Measurements from ENCODE around the gene AQP12B. TPM values are rescaled to one million over a fixed set of nuclear protein-coding genes. Genes with fewer than 3 reads are reported as not detected.

AQP12B gene
- polyA plus RNA-seq, 1 donor (not counting 4 experiments of a cell fraction or from before 2014, with no cell fraction given) = not detected

- Histone ChIP-seq H2AFZ (ENCODE audit: control insufficient read depth, low read length) (no peak overlapping the region), H3K79me2 (ENCODE audit: control insufficient read depth, insufficient read depth, low read length) (no peaks in the 10 kb centered on the region), H3K27ac (ENCODE audit: control insufficient read depth, insufficient read depth, low read length) (no peak overlapping the region), H3K4me2 (ENCODE audit: control insufficient read depth, extremely low read depth, insufficient read depth, low read depth, low read length) (no peak overlapping the region), H3K27me3 (ENCODE audit: control insufficient read depth, extremely low read depth, insufficient read depth, low read length) (peaks cover 41% of the 10 kb centered on the region), H3K4me3 (ENCODE audit: control insufficient read depth in 2 of 3, extremely low read depth in 1 of 3, insufficient read depth in 2 of 3, low read depth in 1 of 3, low read length in 3 of 3) (no peak overlapping the region), H3K9ac (ENCODE audit: control insufficient read depth, extremely low read depth, insufficient read depth, low read length) (no peak overlapping the region), H3K4me1 (ENCODE audit: control insufficient read depth, extremely low read depth, insufficient read depth, low read length) (no peaks in the 10 kb centered on the region), H3K9me1 (ENCODE audit: control insufficient read depth, extremely low read depth, insufficient read depth, low read length) (no peaks in the 10 kb centered on the region), H4K20me1 (ENCODE audit: control insufficient read depth, extremely low read depth, insufficient read depth, low read length) (no peaks in the 10 kb centered on the region), H3K9me3 (ENCODE audit: control insufficient read depth, low read depth, low read length) (no peaks in the 10 kb centered on the region), H3K36me3 (ENCODE audit: control insufficient read depth in 2 of 2, extremely low read depth in 1 of 2, insufficient read depth in 2 of 2, low read length in 2 of 2) (no peaks in the 10 kb centered on the region)
- no peak for FAIRE-seq
- TF ChIP-seq CTCF (optimal IDR thresholded peaks at IDR 0.05 in 1 of 3, IDR thresholded peaks at IDR 0.05 in 1 of 3, conservative IDR thresholded peaks at IDR 0.05 in 1 of 3; ENCODE audit: extremely low read depth in 1 of 3, insufficient read depth in 2 of 3, low read length in 3 of 3) = no peak
- TF ChIP-seq EZH2 (IDR thresholded peaks at IDR 0.05; ENCODE audit: low read length) = no peak
- dilution Hi-C loops (cut with MboI; ENCODE audit: extremely low pct_ligation_motif_present, low sequenced_read_pairs) = no loop called here
- no peak for DNase-seq (ENCODE audit: low read depth, low spot score)
Observed at GRCh38 chr2:240645346-240645745, 37.3 kb downstream of the AQP12B start.

GRCh38 chr2:240644859-240645301 lies 37.8 kb downstream of the AQP12B start:
- no peaks in the 10 kb centered on the region for H3K9me1 ChIP-seq (ENCODE audit: control insufficient read depth, extremely low read depth, insufficient read depth, low read length)
- no peak for FAIRE-seq

More at GRCh38 chr2:240644859-240645301, 37.8 kb downstream of the AQP12B start:
- no peak overlapping the region for H2AFZ ChIP-seq (ENCODE audit: control insufficient read depth, low read length)
- no peak overlapping the region for H3K9ac ChIP-seq (ENCODE audit: control insufficient read depth, extremely low read depth, insufficient read depth, low read length)
- no peak overlapping the region for H3K4me3 ChIP-seq (ENCODE audit: control insufficient read depth in 2 of 3, extremely low read depth in 1 of 3, insufficient read depth in 2 of 3, low read depth in 1 of 3, low read length in 3 of 3)
- H3K4me1 ChIP-seq (ENCODE audit: control insufficient read depth, extremely low read depth, insufficient read depth, low read length) = no peaks in the 10 kb centered on the region
- H3K27me3 ChIP-seq (ENCODE audit: control insufficient read depth, extremely low read depth, insufficient read depth, low read length) = peaks cover 37% of the 10 kb centered on the region
- no peaks in the 10 kb centered on the region for H3K79me2 ChIP-seq (ENCODE audit: control insufficient read depth, insufficient read depth, low read length)
- dilution Hi-C loops (cut with MboI; ENCODE audit: extremely low pct_ligation_motif_present, low sequenced_read_pairs) = no loop called here
- no peaks in the 10 kb centered on the region for H4K20me1 ChIP-seq (ENCODE audit: control insufficient read depth, extremely low read depth, insufficient read depth, low read length)
- H3K27ac ChIP-seq (ENCODE audit: control insufficient read depth, insufficient read depth, low read length) = no peak overlapping the region
- H3K9me3 ChIP-seq (ENCODE audit: control insufficient read depth, low read depth, low read length) = no peaks in the 10 kb centered on the region
- no peaks in the 10 kb centered on the region for H3K36me3 ChIP-seq (ENCODE audit: control insufficient read depth in 2 of 2, extremely low read depth in 1 of 2, insufficient read depth in 2 of 2, low read length in 2 of 2)
- TF ChIP-seq EZH2 (IDR thresholded peaks at IDR 0.05; ENCODE audit: low read length) = no peak
- no peak for TF ChIP-seq CTCF (optimal IDR thresholded peaks at IDR 0.05 in 1 of 3, IDR thresholded peaks at IDR 0.05 in 1 of 3, conservative IDR thresholded peaks at IDR 0.05 in 1 of 3; ENCODE audit: extremely low read depth in 1 of 3, insufficient read depth in 2 of 3, low read length in 3 of 3)
- DNase-seq (ENCODE audit: low read depth, low spot score) = no peak
- H3K4me2 ChIP-seq (ENCODE audit: control insufficient read depth, extremely low read depth, insufficient read depth, low read depth, low read length) = no peak overlapping the region
